ENCODE data around the gene MORN1.

GRCh38 chr1:2400950-2401649 is 9.7 kb upstream of the MORN1 start:
- TF ChIP-seq, protein P1, sequence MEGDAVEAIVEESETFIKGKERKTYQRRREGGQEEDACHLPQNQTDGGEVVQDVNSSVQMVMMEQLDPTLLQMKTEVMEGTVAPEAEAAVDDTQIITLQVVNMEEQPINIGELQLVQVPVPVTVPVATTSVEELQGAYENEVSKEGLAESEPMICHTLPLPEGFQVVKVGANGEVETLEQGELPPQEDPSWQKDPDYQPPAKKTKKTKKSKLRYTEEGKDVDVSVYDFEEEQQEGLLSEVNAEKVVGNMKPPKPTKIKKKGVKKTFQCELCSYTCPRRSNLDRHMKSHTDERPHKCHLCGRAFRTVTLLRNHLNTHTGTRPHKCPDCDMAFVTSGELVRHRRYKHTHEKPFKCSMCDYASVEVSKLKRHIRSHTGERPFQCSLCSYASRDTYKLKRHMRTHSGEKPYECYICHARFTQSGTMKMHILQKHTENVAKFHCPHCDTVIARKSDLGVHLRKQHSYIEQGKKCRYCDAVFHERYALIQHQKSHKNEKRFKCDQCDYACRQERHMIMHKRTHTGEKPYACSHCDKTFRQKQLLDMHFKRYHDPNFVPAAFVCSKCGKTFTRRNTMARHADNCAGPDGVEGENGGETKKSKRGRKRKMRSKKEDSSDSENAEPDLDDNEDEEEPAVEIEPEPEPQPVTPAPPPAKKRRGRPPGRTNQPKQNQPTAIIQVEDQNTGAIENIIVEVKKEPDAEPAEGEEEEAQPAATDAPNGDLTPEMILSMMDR (IDR thresholded peaks at IDR 0.05; ENCODE audit: insufficient read depth, low read length): no peak
- no peak for TF ChIP-seq POLR2AphosphoS5 (IDR thresholded peaks at IDR 0.05; ENCODE audit: low read depth)
- TF ChIP-seq REST (IDR thresholded peaks at IDR 0.05; ENCODE audit: insufficient replicate concordance, low read depth): no peak
- no peak for TF ChIP-seq GABPA (IDR thresholded peaks at IDR 0.05; ENCODE audit: low read depth)

Data from HL-60 (cell line).